H1 (cell line): Measurements from ENCODE around the gene KIF13A. TPM values are rescaled to one million over a fixed set of nuclear protein-coding genes. Genes with fewer than 3 reads are reported as not detected.

ENCODE experiments used
- ATF2 ChIP-seq: IDR thresholded peaks from 2 replicates; pipeline ENCODE4 v1.6.1; 2012; ENCODE audit warnings: low read length, inconsistent platforms
- CHD7 ChIP-seq: fragments of 300-600 bp; sonication (generic); IDR thresholded peaks from 2 replicates; pipeline ENCODE4 v1.7.1; 2012; ENCODE audit warnings: low read length, moderate library complexity, mild to moderate bottlenecking, inconsistent platforms; ENCODE audit not compliant: insufficient replicate concordance
- E2F6 ChIP-seq: IDR thresholded peaks from 2 replicates; pipeline ENCODE4 v1.6.1; 2012; ENCODE audit warnings: inconsistent platforms
- KDM5A ChIP-seq: fragments of 200-600 bp; IDR thresholded peaks from 2 replicates; pipeline ENCODE4 v1.7.1; 2012; ENCODE audit warnings: mild to moderate bottlenecking, low read length, inconsistent platforms, mixed read lengths
- NRF1 ChIP-seq: IDR thresholded peaks from 2 replicates; pipeline ENCODE4 v1.6.1; 2011; ENCODE audit warnings: mild to moderate bottlenecking, low read depth, low read length, improper control_type of control experiment
- SAP30 ChIP-seq: fragments of 300-600 bp; sonication (generic); IDR thresholded peaks from 2 replicates; pipeline ENCODE4 v1.7.1; 2012; ENCODE audit warnings: low read length, moderate library complexity, mild to moderate bottlenecking, inconsistent platforms; ENCODE audit not compliant: insufficient read depth, insufficient replicate concordance
- SP1 ChIP-seq: IDR thresholded peaks from 2 replicates; pipeline ENCODE4 v1.6.1; 2011; ENCODE audit warnings: low read depth, low read length
- polyA plus RNA-seq, 7 experiments: library from polyadenylated mRNA; depleted of rRNA in 3 of 7; stranded (reverse) in 5 of 7; unstranded in 2 of 7; fragments of >200 nt in 5 of 7; fragments of 200-250 nt in 2 of 7; gene quantifications; 1 replicate in 5 of 7; 2 replicates in 1 of 7; 4 replicates in 1 of 7; pipeline versions ENCODE4 v1.2.1 to v1.2.3, GENCODE V29; 2011 to 2013; ENCODE audit warnings: missing spikeins in 2 of 7, mixed read lengths in 2 of 7
- total RNA-seq: library from RNA; stranded (reverse); fragmentation: NEBNext Ultra II Directional; extraction: Animal tissue kit (Norgen Biotek cat#: 25700); gene quantifications from 2 replicates; pipeline ENCODE4 v1.2.1, GENCODE V29; 2021

The KIF13A gene
- total and polyA plus RNA-seq, 2 of the 8 experiments (the other 6 are each of a cell fraction or from before 2014, with no cell fraction given): 14.7 to 40.8 TPM

- TF ChIP-seq CHD7 (no peak), NRF1 (no peak), ATF2 (no peak), SP1 (no peak), E2F6 (no peak), KDM5A (no peak), SAP30 (no peak)
These were observed 40.9 kb upstream of the KIF13A start (continued) for GRCh38 chr6:18028332-18028731.
